Measurements from ENCODE around the gene TGIF1. TPM values are rescaled to one million over a fixed set of nuclear protein-coding genes. Genes with fewer than 3 reads are reported as not detected.
A peak's percentile ranks its signal among the peaks of the same experiment; 100 is the strongest.

Gene TGIF1
- total RNA-seq, 1 experiment from 2014 or later, result 242 TPM

DNA sequence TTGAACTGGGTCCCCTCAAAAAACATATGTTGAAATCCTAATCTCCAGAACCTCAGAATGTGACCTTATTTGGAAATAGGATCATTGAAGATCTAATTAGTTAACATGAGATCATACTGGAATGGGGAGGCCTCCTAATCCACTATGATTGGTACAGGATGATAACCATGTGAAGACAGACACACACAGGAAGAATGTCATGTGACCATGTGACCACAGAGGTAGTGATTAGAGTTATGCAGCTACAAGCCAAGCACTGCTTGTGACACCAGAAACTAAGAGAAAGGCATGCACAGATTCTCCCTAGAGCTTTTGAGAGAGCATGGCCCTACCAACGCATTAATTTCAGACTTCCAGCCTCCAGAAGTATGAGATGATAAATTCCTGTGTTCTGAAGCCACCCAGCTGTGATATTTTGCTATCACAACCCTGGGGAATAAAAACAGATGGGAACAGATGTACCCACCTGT is 47.0 kb upstream of the TGIF1 start:
- no peak for TF ChIP-seq SP1 (IDR thresholded peaks at IDR 0.05; ENCODE audit: low read depth)
- no peak for TF ChIP-seq SIN3A (IDR thresholded peaks at IDR 0.05; ENCODE audit: low read depth)
- no peak for TF ChIP-seq CEBPB (IDR thresholded peaks at IDR 0.05; ENCODE audit: low read depth)
- TF ChIP-seq FOSL1 (IDR thresholded peaks at IDR 0.05; ENCODE audit: low read depth), result no peak
- TF ChIP-seq ELF1 (IDR thresholded peaks at IDR 0.05; ENCODE audit: borderline replicate concordance, low read depth), result no peak
- TF ChIP-seq, protein P1, sequence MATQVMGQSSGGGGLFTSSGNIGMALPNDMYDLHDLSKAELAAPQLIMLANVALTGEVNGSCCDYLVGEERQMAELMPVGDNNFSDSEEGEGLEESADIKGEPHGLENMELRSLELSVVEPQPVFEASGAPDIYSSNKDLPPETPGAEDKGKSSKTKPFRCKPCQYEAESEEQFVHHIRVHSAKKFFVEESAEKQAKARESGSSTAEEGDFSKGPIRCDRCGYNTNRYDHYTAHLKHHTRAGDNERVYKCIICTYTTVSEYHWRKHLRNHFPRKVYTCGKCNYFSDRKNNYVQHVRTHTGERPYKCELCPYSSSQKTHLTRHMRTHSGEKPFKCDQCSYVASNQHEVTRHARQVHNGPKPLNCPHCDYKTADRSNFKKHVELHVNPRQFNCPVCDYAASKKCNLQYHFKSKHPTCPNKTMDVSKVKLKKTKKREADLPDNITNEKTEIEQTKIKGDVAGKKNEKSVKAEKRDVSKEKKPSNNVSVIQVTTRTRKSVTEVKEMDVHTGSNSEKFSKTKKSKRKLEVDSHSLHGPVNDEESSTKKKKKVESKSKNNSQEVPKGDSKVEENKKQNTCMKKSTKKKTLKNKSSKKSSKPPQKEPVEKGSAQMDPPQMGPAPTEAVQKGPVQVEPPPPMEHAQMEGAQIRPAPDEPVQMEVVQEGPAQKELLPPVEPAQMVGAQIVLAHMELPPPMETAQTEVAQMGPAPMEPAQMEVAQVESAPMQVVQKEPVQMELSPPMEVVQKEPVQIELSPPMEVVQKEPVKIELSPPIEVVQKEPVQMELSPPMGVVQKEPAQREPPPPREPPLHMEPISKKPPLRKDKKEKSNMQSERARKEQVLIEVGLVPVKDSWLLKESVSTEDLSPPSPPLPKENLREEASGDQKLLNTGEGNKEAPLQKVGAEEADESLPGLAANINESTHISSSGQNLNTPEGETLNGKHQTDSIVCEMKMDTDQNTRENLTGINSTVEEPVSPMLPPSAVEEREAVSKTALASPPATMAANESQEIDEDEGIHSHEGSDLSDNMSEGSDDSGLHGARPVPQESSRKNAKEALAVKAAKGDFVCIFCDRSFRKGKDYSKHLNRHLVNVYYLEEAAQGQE (IDR thresholded peaks at IDR 0.05; ENCODE audit: low read depth), result no peak
- no peak for TF ChIP-seq SRF (IDR thresholded peaks at IDR 0.05; ENCODE audit: low read depth)
- no peak for TF ChIP-seq POLR2A (IDR thresholded peaks at IDR 0.05; ENCODE audit: borderline replicate concordance, extremely low read depth, insufficient read depth, insufficient read length)
- TF ChIP-seq TCF7L2 (IDR thresholded peaks at IDR 0.05; ENCODE audit: borderline replicate concordance, extremely low read depth, insufficient read depth, insufficient read length), result no peak
- TF ChIP-seq ZFX (IDR thresholded peaks at IDR 0.05), result no peak
- no peak overlapping the region for H3K27ac ChIP-seq (ENCODE audit: low read depth, low read length)
- H3K36me3 ChIP-seq (ENCODE audit: control insufficient read depth in 1 of 2, insufficient read depth in 2 of 2, low read length in 2 of 2), result no peaks in the 10 kb centered on the region
- BruUV-seq (replicated peaks), result no TSS peak
- no peaks in the 10 kb centered on the region for H3K9me2 ChIP-seq (ENCODE audit: insufficient read depth)
- intact Hi-C loops (cut with micrococcal nuclease), result no loop called here
- no peaks in the 10 kb centered on the region for H3K9me3 ChIP-seq (ENCODE audit: control insufficient read depth in 1 of 2, insufficient read depth in 1 of 2, low read depth in 1 of 2, low read length in 2 of 2)
- ChIA-PET RAD21 (ENCODE audit: low non-redundant PET in 1 of 2, low total read pairs in 2 of 2, uncharacterized antibody in 2 of 2, unreplicated experiment in 2 of 2) (no interaction called here), POLR2A (no interaction called here), CTCF (no interaction called here)
- H3K27me3 ChIP-seq (ENCODE audit: insufficient read depth, low read length), result no peaks in the 10 kb centered on the region
- H3K4me1 ChIP-seq (ENCODE audit: control insufficient read depth in 1 of 2, insufficient read depth in 2 of 2, low read length in 2 of 2), result peaks cover 0 to 6% of the 10 kb centered on the region in 2 experiments; a peak in 1 of 4 replicates
- no peak overlapping the region for H3K4me2 ChIP-seq (ENCODE audit: low read length)
- peak overlapping the region; percentile 24 for H2AFZ ChIP-seq (ENCODE audit: low read depth, low read length, poor library complexity, severe bottlenecking)
- no peaks in the 10 kb centered on the region for H4K20me1 ChIP-seq (ENCODE audit: insufficient read depth)
- ATAC-seq, result peak; percentile 47; the same call in 1 of the 2 replicates
- no peak for DNase-seq (ENCODE audit: low read depth, low spot score)
- H3K79me2 ChIP-seq (ENCODE audit: insufficient read depth, low read length), result no peaks in the 10 kb centered on the region
- no peak overlapping the region for H3K9ac ChIP-seq (ENCODE audit: low read length)
- no peak overlapping the region for H3K4me3 ChIP-seq (replicated peaks in 1 of 2; ENCODE audit: low read depth in 1 of 2, low read length in 2 of 2)

Measured in HCT116 (cell line).